Hematopoietic multipotent progenitor cell treated with erythropoietin and hydrocortisone succinate and interleukin-3 and kit ligand, for 4 days (in vitro differentiated cells): ENCODE data around the gene VSIG10.
A peak's percentile ranks its signal among the peaks of the same experiment; 100 is the strongest.
"Not testable (repeated sequence)": the region's sequence is repeated elsewhere in the genome, so short reads cannot be mapped to it uniquely, and the experiment has no call there.

ENCODE experiments used
- DNase-seq: peaks from one replicate; pipeline ENCODE4 v3.0.0-alpha.2; 2015

Gene VSIG10

DNA sequence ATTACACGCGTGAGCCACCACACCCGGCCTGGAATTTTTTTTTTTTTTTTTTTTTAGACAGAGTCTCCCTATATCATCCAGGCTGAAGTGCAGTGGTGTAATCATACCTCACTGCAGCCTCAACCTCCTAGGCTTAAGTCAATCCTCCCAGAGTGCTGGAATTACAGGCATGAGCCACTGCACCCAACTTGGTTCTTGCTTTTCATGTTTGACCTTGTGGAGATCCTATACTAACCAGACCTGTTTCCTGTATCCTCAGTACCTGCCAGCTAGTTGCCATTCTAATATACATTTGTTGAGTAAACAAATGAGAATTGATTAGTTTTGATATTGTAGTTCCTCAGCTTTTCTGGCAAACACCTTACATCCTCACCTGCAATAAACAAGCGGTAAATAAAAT is 3.2 kb upstream of the VSIG10 start:
- DNase-seq: no peak

GRCh38 chr12:118103201-118103600 is 610 bp downstream of the VSIG10 start:
- DNase-seq: peak; percentile 45

DNA sequence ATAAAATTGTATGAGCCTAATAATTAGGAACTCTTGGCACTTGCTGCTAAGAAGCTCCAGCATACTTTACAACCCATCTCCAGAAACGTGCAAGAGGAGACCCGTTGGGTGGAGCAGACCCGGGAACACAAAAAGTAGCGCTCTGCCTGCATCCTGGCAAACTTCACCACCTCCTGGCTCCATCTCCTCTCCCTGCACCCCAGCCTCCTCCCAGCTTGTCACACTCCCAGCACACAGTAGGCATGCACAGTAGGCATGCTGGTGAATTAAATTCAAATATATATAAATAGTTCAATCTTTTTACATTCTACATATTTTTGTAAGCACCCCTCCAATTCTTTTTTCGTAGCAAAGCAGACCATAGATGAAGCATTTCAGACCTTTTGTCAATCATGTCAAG is 1.2 kb downstream of the VSIG10 start:
- DNase-seq: no peak

DNA sequence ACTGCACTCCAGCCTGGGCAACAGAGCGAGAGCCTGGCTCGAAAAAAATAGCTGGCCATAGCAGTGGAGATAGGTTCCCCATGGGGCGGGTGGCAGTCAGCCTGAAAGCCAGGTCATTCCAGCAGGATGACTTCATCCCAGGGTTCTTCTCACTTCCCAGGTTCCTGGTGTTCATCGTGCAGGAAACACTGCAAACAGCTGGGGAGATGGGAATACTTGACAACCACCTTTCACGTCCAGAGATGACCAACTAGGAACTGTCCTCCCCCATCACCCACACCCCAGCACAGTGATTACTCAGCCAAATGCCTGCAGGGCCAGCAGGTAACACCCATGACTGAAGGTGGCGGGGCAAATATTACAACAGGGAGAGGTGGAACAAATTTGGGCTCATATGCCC is 1.7 kb downstream of the VSIG10 start:
- no peak for DNase-seq

DNA sequence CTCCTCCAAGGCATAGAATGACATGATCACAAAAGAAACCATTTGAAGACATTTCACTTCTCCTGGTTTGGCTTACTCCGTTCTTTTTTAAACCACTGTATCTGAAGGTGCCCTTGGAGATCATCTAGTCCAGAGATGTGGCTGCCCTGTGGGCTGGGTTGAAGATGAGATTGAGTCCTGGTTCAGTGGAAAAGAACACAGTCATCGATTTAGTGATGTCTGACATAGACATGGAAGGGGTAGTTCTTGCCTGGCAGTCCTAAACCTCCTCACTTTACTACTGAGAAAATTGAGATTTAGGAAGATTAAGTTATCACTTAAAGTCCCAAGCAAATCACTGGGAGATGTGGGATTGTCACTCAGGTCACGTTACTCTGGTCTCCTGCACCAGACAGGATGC is 2.8 kb downstream of the VSIG10 start:
- DNase-seq: no peak

- no peak for DNase-seq
Observed at GRCh38 chr12:118098911-118099671, 4.7 kb downstream of the VSIG10 start.

GRCh38 chr12:118098401-118098800 is 5.4 kb downstream of the VSIG10 start:
- no peak for DNase-seq

DNA sequence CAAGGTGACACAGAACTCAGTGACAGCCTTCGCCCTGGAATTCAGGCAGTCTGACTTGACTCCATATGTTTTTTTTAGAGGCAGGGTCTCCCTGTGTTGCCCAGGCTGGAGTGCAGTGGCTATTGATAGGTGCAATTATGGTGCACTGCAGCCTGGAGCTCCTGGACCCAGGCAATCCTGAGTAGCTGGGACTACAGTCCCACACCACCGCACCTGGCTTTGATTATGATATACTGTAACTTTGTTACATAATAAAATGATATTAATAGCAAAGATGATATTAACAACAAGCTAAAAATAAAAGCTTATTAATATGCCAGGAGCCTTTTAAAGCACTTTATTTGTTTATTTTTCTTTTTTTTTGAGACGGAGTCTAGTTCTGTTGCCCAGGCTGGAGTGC is 9.8 kb downstream of the VSIG10 start:
- DNase-seq: no peak

GRCh38 chr12:118089782-118090181 is 14.0 kb downstream of the VSIG10 start:
- no peak for DNase-seq

DNA sequence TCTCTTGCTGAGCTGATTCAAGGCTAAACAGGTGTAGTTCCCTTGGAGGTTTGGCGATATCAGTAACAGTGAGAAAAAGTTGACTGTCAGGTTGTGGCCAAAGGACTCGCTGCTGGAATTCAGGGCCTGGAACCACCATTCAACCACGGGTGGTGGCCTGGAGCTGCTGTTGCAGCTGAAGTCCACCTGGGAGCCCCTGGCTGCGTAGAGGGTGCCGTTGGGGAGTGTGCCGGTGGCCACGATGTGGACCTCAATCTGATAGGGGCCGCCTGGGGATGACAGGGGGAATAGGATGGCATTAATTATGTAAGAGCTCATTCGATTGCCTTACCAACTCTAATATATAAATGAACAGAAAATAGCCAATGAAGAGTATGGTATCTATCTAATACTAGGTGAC is 21.6 kb downstream of the VSIG10 start:
- DNase-seq: no peak

GRCh38 chr12:118081521-118081920 is 22.3 kb downstream of the VSIG10 start:
- not testable (repeated sequence) for DNase-seq

DNA sequence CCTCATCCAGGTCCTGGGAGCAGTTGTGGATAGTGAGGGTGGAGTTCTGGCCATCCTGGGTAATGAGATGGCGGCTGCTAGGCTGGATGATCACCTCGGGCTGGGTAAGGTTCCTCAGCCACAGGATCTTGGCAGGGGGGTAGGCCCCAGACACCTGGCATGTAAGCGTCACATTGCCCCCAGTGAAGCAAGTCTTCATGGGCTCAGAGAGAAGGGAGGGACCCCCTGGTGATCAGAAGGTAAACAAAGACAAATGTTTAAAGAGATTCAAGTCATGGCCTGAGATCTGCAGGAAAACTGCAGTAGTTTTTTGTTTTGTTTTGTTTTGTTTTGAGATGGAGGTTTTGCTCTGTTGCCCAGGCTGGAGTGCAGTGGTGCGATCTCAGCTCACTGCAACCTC is 30.0 kb downstream of the VSIG10 start:
- no peak for DNase-seq

DNA sequence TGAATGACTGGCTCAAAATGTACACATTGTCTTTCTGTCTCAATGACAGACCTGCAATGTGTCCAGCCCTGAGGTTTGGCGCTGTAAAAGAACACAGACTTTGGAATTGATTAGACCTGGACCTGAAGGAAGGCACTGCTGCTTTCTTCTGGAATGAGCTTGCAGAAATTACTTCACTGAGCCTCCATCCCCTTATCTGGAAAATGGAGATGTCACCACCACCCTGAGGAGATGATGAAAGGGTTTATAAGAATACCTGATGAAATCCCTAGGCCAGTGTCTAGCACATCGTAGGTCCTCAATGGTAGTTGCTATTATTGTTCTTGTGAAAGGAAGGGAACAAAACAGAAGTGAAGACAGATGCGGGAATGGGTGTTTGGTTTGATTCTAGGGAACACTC is 33.2 kb downstream of the VSIG10 start:
- no peak for DNase-seq

- DNase-seq: no peak
Observed at GRCh38 chr12:118068445-118068844, 35.4 kb downstream of the VSIG10 start.

DNA sequence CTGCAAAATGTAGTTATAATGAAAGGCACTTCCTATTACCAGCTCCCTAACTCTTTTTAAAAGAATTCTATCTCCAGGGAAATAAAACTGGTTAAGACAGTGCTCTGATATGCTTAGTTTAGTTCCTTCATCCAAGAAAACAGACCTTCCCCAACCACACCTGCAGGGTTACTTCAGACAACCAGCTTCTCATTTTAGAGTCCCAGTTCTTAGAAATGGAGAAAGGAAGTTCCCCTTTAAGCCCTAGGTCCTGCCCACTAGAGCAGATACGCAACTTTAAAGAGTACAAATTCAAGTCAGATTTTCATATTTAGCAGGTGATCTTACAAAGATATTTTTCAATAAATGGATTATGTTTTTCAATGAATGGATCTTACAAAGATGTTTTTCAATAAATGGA is 38.4 kb downstream of the VSIG10 start:
- peak; percentile 54 for DNase-seq

GRCh38 chr12:118064608-118065007 is 39.2 kb downstream of the VSIG10 start:
- DNase-seq: peak; percentile 70

- peak; percentile 38 for DNase-seq
Observed at GRCh38 chr12:118063576-118064391, 40.0 kb downstream of the VSIG10 start.

DNA sequence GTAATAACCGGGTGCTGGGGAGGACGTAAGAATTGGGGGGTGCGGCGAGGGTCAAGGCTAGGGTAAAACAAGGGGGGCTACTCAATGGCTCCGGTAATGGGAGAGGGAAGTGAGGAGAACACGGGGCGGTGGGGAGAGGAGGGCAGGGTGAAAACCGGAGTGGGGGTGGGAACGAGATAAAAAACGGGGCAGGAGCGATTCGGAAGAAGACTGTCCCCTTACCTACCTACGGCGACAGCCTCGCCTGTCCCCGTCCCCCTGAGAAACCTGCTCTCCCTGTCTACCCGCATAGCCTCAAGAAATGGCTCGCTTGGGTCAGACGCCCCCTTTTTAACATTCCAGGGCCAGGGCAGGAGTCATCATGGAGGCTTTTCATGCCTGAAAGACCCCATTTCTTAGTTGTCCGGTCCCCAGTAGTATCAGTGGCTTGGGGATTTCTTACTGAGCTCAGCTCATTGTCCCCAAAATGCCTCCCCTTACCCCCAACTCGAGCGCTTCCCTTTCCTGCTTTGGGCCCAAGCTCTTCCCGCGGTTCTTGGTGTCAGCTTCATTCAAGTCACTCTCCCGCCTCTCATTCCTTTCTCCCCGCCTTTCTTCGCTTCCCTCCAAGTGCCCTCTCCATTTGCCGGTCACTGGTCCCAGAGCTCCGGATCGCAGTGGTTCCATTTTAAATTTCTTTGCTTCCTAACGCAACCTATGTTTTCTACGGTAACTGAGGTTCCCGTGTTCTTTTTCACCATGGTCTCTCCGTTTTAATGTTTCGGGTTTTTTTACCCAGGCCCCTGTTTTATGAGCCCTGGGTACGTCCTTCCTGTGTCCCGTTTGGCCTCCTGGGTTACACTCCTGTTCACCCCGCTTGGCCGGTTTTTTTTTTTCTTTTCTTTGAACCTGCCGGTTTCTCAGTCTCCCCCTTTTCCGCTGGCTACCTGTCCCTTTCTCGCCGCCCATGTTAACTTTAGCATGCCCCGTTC is 41.7 kb downstream of the VSIG10 start:
- peak; percentile 74 for DNase-seq

- peak; percentile 79 for DNase-seq
Observed at GRCh38 chr12:118061011-118061872, 42.6 kb downstream of the VSIG10 start, which contains the start of gene WSB2. Gene WSB2, minus strand, starts transcription at chr12:118061179. Its CDS starts 131 bp downstream, at chr12:118061048.

DNA sequence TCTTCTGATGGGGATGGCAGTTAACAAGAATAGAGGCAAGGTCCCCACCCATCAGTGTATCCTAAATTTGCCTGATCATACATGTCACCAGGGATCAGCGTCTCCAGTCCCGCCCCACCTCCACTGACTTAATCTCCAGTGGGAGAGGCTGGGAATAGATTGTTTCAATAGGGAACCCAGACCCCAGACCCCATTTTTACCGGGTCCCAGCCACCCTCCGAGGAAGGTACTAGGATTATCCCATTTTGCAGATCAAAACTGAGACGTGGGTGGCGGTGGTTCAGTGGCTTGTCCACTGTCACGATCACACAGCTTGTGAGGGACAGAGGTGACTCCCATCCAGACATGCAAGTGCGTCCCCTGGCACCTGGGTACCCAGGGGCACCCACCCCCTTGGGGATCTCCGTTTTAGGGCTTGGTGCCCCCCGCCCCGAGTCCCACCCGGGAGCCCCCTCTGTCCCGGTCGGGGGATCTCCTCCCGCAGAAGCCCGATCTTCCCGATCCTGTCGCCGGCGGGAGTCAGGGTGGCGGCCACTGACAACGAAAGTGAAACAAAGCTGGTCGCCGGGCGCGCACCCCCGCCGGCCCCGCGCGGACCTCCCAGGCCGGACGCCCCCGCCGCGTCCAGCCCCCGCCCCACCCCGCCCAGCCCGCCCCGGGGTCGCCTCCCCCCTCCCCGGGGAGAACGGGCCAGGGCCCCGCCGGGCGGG is 43.4 kb downstream of the VSIG10 start:
- peak; percentile 44 for DNase-seq
